ENCODE measurements around the gene GATA2.

The GATA2 gene

GRCh38 chr3:128454310-128454618 is 38.7 kb downstream of the GATA2 start:
- no peak for DNase-seq

GRCh38 chr3:128453501-128454309 is 39.3 kb downstream of the GATA2 start:
- DNase-seq, result no peak

DNA sequence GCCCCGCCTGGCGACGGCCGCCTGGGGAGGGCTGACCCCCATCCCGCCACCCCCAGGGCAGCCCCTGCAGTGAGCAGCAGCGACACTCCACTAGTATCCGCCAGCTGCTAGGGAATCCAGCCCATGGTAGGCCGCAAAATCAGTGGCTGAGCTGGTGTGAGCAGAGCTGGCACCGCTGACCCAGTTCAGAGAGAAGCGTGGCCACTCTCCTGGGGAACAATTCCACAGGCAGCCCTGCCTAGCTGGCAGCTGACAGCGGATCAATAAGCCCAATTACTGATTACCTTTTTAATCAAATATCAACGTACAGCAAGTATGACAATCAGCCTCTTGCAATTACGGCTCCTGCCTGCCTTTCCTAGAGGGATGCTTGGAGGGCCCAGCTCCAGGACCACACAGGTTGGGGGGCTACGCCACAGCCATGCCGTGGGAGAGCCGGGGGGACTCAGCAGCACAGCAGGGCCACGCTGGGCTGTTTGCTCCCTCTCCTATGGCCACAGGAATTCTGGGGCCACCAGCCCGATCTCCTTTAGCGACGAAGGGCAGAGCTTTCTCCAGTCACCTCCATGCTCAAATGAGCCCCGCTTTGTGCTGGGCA is 40.2 kb downstream of the GATA2 start:
- DNase-seq, result no peak

DNA sequence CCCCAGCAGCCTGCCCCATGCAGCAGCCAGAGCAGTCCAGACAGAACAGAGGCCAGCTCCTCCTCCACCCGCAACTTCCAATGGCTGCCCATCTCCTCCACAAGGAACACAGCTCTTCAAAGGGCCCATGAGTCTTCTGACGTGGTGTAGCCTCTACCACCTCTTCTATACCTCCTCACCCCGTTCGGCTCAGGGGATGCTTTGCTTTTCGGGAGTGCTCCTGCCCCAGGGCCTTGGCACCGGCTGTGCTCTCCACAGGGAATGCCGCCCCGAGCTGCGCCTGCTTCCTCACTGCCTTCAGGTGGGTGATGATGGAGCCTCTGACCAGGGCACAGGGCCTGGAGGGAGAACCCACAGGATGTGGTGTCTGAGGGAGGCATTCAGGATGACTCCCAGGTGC is 40.9 kb downstream of the GATA2 start:
- no peak for DNase-seq

- no peak for DNase-seq
These were observed 43.8 kb downstream of the GATA2 start for GRCh38 chr3:128449111-128449638.

DNA sequence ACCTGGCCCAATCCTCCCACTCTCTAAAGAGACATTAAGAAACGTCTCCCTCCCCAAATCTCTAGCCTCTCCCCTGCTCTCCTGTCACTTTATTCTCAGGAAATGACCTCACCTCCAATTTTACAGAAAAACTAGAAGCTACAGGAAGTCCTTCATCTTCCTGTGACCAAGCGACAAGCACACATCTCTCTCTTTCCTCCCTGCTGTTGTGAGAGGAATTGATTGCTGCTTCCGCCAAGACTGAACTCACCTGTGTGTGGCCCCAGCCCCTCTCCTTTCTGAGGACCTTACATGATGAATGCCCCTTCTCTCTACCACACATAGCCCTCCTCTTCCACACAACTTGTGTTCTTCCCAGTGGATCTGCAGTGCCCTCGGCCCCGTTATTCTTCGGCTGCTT is 44.5 kb downstream of the GATA2 start:
- DNase-seq, result peak; percentile 41

DNA sequence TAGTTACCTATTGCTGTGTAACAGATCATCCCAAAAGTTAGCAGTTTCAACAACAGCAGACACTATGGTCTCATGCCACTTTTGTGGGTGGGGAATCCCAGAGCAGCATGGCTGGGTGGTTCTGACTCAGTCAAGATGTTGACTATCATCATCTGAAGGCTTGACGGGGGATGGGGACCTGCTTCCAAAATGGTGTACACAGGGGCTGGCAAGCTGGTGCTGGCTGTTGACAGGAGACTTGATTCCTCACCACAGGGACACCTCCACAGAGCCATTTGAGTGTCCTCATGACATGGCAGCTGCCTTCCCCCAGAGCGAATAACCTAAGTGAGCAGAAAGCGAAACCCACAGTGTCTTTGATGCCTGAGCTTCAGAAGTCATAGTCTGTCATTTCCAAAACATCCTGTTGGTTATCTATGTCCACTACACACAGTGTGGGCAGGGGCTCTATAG is 45.4 kb downstream of the GATA2 start:
- peak; percentile 10 for DNase-seq

- no peak for DNase-seq
These were observed 46.2 kb downstream of the GATA2 start for GRCh38 chr3:128446821-128447220.

DNA sequence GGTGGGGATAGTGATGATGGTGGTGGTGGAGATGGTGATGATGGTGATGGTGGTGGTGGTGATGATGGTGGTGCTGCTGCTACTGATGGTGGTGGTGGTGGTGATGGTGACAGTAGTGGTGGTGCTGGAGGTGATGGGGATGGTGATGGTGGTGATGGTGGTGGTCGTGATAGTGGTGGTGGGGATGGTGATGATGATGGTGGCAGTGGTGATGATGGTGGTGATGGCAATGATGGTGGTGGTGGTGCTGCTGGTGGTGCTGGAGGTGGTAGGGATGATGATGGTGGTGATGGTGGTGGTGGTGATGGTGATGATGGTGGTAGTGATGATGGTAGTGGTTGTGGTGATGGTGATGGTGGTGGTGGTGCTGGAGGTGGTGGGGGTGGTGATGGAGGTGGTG is 47.6 kb downstream of the GATA2 start:
- no peak for DNase-seq

- no peak for DNase-seq
These were observed 49.2 kb downstream of the GATA2 start for GRCh38 chr3:128443771-128444170.

DNA sequence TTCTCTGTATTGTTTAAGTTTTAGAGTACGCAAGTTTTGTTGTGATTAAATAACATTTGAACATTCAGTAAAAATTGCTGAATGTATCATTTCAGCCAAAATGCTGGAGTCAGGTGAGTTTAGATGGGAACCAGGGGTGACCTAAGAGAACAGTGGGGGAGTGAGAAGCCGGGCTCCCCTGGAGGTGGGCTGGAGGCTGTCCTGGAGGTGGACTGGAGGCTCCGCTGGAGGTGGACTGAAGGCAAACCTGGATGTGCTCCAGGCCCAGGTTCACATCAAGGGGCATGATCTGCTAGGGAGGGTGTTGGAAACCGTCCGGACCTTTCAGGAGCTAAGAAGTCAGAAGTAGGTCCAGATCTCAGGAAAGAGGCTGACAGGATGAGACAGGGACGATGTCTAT is 50.1 kb downstream of the GATA2 start:
- DNase-seq, result no peak

DNA sequence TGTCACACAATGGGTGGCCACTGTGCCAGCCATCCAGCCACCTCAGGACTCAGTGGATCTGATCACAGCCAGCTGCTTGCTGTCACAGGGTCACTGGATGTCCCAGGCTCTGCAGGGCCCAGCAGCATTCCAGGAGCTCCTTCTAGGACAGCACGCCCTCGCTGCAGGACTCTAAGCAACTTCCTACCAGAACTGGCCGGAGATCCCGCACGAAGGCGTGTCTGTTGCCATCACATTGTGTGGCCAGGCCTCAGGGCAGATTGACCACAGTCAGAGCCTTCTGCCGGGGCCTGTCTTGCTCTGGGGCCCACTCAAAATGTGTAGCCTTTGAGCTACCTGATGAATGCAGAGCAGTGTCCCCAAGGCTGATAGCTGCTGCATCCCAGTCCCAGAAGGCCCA is 50.9 kb downstream of the GATA2 start:
- no peak for DNase-seq

DNA sequence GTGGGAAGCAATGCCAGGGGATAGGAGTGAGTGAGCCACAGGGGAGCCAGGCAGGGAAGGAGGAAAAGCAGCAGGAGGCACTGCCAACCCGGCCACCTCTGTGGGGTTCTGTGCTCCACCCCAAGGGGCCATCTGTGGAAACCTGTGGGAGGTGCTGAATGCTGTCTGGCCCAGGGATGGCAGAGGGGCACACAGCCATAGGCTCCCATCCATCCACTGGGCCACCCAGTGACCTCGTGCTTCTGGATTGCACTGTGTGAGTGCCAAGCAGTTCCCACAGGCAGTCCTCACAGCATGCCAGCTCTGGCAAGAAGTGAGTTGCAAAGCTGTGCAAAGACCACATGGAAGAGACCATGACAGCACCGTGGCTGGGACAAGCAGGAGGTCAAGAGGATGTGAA is 53.8 kb downstream of the GATA2 start:
- no peak for DNase-seq

- no peak for DNase-seq
These were observed 54.4 kb downstream of the GATA2 start for GRCh38 chr3:128438488-128439072.

- DNase-seq, result no peak
These were observed 56.8 kb downstream of the GATA2 start for GRCh38 chr3:128436214-128436613.

DNA sequence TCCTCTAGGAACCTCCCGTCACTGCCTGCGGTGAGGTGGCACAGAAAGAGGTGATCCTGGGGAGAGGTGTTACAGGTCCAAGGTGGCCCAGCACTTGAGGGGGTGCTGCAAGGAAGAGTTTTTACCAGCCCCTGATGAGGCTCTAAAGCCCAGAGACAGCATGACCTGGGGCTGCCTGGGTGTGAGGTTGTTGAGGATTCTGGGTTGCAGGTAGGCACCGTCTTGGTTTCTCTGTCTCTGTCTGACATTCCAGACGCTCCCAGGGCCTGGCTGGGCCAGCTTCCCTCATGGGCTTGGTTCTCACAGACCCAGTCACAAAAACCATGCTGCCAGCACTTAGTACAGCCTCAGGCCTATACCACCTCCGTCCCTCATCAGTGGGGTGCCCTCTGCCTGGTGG is 57.4 kb downstream of the GATA2 start:
- no peak for DNase-seq

- DNase-seq, result no peak
These were observed 57.9 kb downstream of the GATA2 start for GRCh38 chr3:128435058-128435457.

DNA sequence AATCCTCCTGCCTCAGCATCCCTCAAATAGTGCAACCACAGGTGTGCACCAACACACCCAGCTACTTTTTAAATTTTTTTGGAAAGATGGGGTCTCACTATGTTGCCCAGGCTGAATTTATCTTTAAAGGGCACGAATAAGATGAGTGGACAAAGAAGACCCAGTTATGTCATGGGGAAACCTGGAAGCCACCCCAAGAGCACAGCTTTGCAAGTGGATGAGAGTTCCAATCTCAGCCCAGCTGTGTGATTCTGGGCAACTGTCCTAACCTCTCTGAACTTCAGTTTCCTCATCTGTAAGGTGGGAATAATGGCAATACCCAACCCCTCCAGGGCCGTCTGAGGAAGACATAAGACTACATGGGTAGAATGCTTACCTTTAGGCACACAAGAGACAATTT is 58.5 kb downstream of the GATA2 start:
- DNase-seq, result no peak

- DNase-seq, result no peak
These were observed 59.2 kb downstream of the GATA2 start for GRCh38 chr3:128433837-128434165.

DNA sequence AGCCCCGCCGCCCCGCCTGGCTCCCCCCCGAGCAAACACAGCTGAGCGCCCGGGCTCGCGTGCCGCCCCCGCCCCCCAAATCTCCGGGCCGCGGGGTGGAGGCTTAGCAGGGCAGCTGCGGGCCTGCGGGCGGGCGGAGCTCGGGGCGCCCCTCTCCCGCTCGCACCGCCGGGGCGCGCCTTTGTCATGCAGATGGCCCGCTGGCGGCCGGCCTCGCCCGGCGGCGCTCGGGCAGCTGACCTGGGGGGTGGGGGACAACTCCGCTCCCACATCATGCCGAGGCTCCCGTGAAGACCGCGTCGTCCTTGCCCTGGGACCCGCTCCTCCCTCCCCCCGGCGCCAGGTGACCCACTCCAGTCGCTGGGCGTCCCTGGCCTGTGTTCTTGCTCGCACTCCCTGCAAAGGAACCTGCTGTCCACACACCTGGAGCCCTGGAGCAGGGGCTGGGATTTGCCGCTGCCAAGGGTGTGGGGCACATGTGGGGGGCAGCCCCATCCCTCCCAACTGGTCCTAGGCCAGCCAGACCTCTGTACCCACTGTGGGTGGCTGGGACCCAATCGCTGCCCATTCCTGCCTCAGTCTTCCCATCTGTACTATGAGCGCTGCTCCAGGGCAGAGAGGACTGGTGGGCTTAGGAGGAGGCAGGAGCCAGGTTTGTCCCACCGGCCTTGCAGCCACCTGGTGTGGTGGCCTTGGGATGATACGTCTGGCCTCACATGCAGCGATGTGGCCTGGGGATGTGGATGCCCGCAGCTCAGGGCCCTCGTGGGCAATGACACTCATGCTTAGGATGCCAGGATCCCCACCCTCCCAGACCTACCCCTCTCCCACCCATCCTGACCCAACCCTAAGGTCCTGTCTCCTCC is 59.8 kb downstream of the GATA2 start:
- DNase-seq, result no peak

GRCh38 chr3:128432301-128432970 is 60.6 kb downstream of the GATA2 start:
- DNase-seq, result no peak

GRCh38 chr3:128431803-128432300 is 61.1 kb downstream of the GATA2 start:
- no peak for DNase-seq

GRCh38 chr3:128430731-128431130 is 62.3 kb downstream of the GATA2 start:
- DNase-seq, result no peak
